ENCODE data around the gene UNCX. TPM values are rescaled to one million over a fixed set of nuclear protein-coding genes. Genes with fewer than 3 reads are reported as not detected.

UNCX gene
- total RNA-seq, 1 donor from 2014 or later: not detected

- no peak for DNase-seq
Observed at GRCh38 chr7:1243964-1244416, 11.3 kb downstream of the UNCX start.

GRCh38 chr7:1244700-1245523 lies 12.2 kb downstream of the UNCX start:
- DNase-seq: no peak

GRCh38 chr7:1245524-1246050 lies 12.9 kb downstream of the UNCX start:
- no peak for DNase-seq

GRCh38 chr7:1246160-1246870 lies 13.6 kb downstream of the UNCX start:
- no peak for DNase-seq

GRCh38 chr7:1246871-1247526 lies 14.3 kb downstream of the UNCX start:
- no peak for DNase-seq

GRCh38 chr7:1247527-1248041 lies 14.9 kb downstream of the UNCX start:
- no peak for DNase-seq

GRCh38 chr7:1248143-1248915 lies 15.7 kb downstream of the UNCX start:
- DNase-seq: no peak

GRCh38 chr7:1248916-1249581 lies 16.4 kb downstream of the UNCX start:
- DNase-seq: no peak

GRCh38 chr7:1249731-1250130 lies 17.1 kb downstream of the UNCX start:
- DNase-seq: no peak

- DNase-seq: no peak
Observed at GRCh38 chr7:1250901-1251300, 18.2 kb downstream of the UNCX start.

GRCh38 chr7:1251796-1252539 lies 19.3 kb downstream of the UNCX start:
- DNase-seq: no peak

GRCh38 chr7:1252540-1253090 lies 19.9 kb downstream of the UNCX start:
- DNase-seq: no peak

GRCh38 chr7:1253681-1254181 lies 21.1 kb downstream of the UNCX start:
- DNase-seq: no peak

GRCh38 chr7:1254281-1255079 lies 21.8 kb downstream of the UNCX start:
- no peak for DNase-seq

- DNase-seq: no peak
Observed at GRCh38 chr7:1255080-1255816, 22.6 kb downstream of the UNCX start.

- DNase-seq: no peak
Observed at GRCh38 chr7:1255817-1256340, 23.2 kb downstream of the UNCX start.

- no peak for DNase-seq
Observed at GRCh38 chr7:1256621-1257020, 23.9 kb downstream of the UNCX start.

- no peak for DNase-seq
Observed at GRCh38 chr7:1257221-1257620, 24.5 kb downstream of the UNCX start.

All from skin of body (tissue), 2 donors.